HepG2 (cell line): Measurements from ENCODE around the gene ZNF227. TPM values are rescaled to one million over a fixed set of nuclear protein-coding genes. Genes with fewer than 3 reads are reported as not detected.

Source experiments
- CREB1 ChIP-seq, 2 experiments: fragments of 450-650 bp in 1 of 2; IDR thresholded peaks; 2 replicates each; pipeline ENCODE4 v1.6.1; 2016 to 2017; ENCODE audit warnings: control low read depth in 1 of 2, mild to moderate bottlenecking in 1 of 2, missing compliant biosample characterization in 1 of 2, missing genetic modification characterization in 1 of 2
- GMEB1 ChIP-seq: sonication (generic); formaldehyde crosslinking; IDR thresholded peaks from 2 replicates; pipeline ENCODE4 v1.5.1; 2020; ENCODE audit warnings: missing genetic modification reagents, mild to moderate bottlenecking, borderline replicate concordance
- HMGXB4 ChIP-seq, 2 experiments: sonication (generic) in 1 of 2; formaldehyde crosslinking in 1 of 2; IDR thresholded peaks; 2 replicates each; pipeline versions ENCODE4 v1.4.0 to v1.6.1; 2018 to 2020; ENCODE audit warnings: missing genetic modification reagents in 2 of 2, borderline replicate concordance in 1 of 2, low read depth in 1 of 2, mild to moderate bottlenecking in 1 of 2, missing biosample characterization in 1 of 2
- IKZF5 ChIP-seq: IDR thresholded peaks from 2 replicates; pipeline ENCODE4 v1.6.1; 2018; ENCODE audit warnings: missing genetic modification reagents, mild to moderate bottlenecking, missing compliant biosample characterization
- JARID2 ChIP-seq: sonication (generic); formaldehyde crosslinking; IDR thresholded peaks from 2 replicates; pipeline ENCODE4 v1.8.1; 2023; ENCODE audit warnings: missing genetic modification reagents, inconsistent platforms; ENCODE audit not compliant: insufficient replicate concordance
- MAX ChIP-seq: IDR thresholded peaks from 2 replicates; pipeline ENCODE4 v1.6.1; 2012; ENCODE audit warnings: inconsistent platforms
- MXD3 ChIP-seq: IDR thresholded peaks from 2 replicates; pipeline ENCODE4 v1.6.1; 2016; ENCODE audit warnings: mild to moderate bottlenecking, missing biosample characterization, missing genetic modification reagents
- PITX1 ChIP-seq: sonication (generic); formaldehyde crosslinking; IDR thresholded peaks from 2 replicates; pipeline ENCODE4 v1.5.1; 2020; ENCODE audit warnings: mild to moderate bottlenecking, missing genetic modification reagents
- WIZ ChIP-seq: sonication (generic); formaldehyde crosslinking; IDR thresholded peaks from 2 replicates; pipeline ENCODE4 v1.5.1; 2020; ENCODE audit warnings: mild to moderate bottlenecking, missing genetic modification reagents
- ZBTB26 ChIP-seq: IDR thresholded peaks from 2 replicates; pipeline ENCODE4 v1.6.1; 2016; ENCODE audit warnings: missing compliant biosample characterization, missing genetic modification reagents, borderline replicate concordance
- ZFX ChIP-seq: sonication (generic); formaldehyde crosslinking; IDR thresholded peaks from 2 replicates; pipeline ENCODE4 v1.4.0; 2020; ENCODE audit warnings: mild to moderate bottlenecking, low read depth, missing genetic modification reagents, moderate library complexity
- ZMAT3 ChIP-seq: sonication (generic); formaldehyde crosslinking; conservative IDR thresholded peaks from 2 replicates; pipeline ENCODE4 v1.7.0; 2021; ENCODE audit warnings: missing genetic modification reagents
- ZMYM4 ChIP-seq: sonication (generic); formaldehyde crosslinking; IDR thresholded peaks from 2 replicates; pipeline ENCODE4 v1.8.1; 2023; ENCODE audit warnings: mild to moderate bottlenecking, missing genetic modification reagents
- ZNF12 ChIP-seq: sonication (generic); formaldehyde crosslinking; IDR thresholded peaks from 2 replicates; pipeline ENCODE4 v1.5.0; 2020; ENCODE audit warnings: missing genetic modification reagents
- ZNF263 ChIP-seq: sonication (generic); formaldehyde crosslinking; IDR thresholded peaks from 2 replicates; pipeline ENCODE4 v1.4.0; 2020; ENCODE audit warnings: missing genetic modification reagents
- ZNF530 ChIP-seq: sonication (generic); formaldehyde crosslinking; IDR thresholded peaks from 2 replicates; pipeline ENCODE4 v1.5.0; 2020; ENCODE audit warnings: low read depth, mild to moderate bottlenecking, missing genetic modification reagents
- ZNF672 ChIP-seq: sonication (generic); formaldehyde crosslinking; IDR thresholded peaks from 2 replicates; pipeline ENCODE4 v1.8.1; 2022; ENCODE audit warnings: missing genetic modification reagents
- ZNF691 ChIP-seq: sonication (generic); formaldehyde crosslinking; IDR thresholded peaks from 2 replicates; pipeline ENCODE4 v1.4.0; 2020; ENCODE audit warnings: missing genetic modification reagents, low read depth, mild to moderate bottlenecking, borderline replicate concordance
- ZNF747 ChIP-seq: sonication (generic); formaldehyde crosslinking; IDR thresholded peaks from 2 replicates; pipeline ENCODE4 v1.8.1; 2023; ENCODE audit warnings: missing genetic modification reagents, mild to moderate bottlenecking, borderline replicate concordance
- ZNF772 ChIP-seq: sonication (generic); formaldehyde crosslinking; IDR thresholded peaks from 2 replicates; pipeline ENCODE4 v1.5.0; 2020; ENCODE audit warnings: mild to moderate bottlenecking, missing genetic modification reagents
- ZNF792 ChIP-seq: IDR thresholded peaks from 2 replicates; pipeline ENCODE4 v1.6.1; 2016
- polyA plus RNA-seq, 8 experiments: library from polyadenylated mRNA; depleted of rRNA in 3 of 8; stranded (reverse) in 7 of 8; unstranded in 1 of 8; fragments of >200 nt; fragmentation: Illumina TruSeq in 4 of 8; extraction: Trizol in 4 of 8; gene quantifications; 2 replicates each; pipeline versions ENCODE4 v1.2.1 to v1.2.3, GENCODE V29; 2011 to 2016; ENCODE audit warnings: low read depth in 4 of 8, missing spikeins in 1 of 8, mixed read lengths in 1 of 8; ENCODE audit not compliant: insufficient read depth in 1 of 8
- total RNA-seq, 5 experiments: library from RNA; depleted of rRNA; stranded (reverse); fragments of >200 nt; fragmentation: Illumina TruSeq; extraction: Trizol; gene quantifications; 2 replicates each; pipeline ENCODE4 v1.2.3, GENCODE V29; 2016; ENCODE audit warnings: low read depth in 1 of 5

Gene ZNF227
- total and polyA plus RNA-seq, 2 of the 13 experiments (the other 11 are each of a cell fraction or from before 2014, with no cell fraction given) = 3.1 to 16.8 TPM

- TF ChIP-seq HMGXB4 (CRISPR knock-in tag; IDR thresholded peaks at IDR 0.05; ENCODE audit: borderline replicate concordance in 1 of 2, low read depth in 1 of 2) (peak in 1 of 2 experiments; percentile 53; a peak in 1 of 4 replicates), ZNF747 (CRISPR knock-in tag) (0 out of 2 replicates have a peak, but pooled peaks have one; percentile 42), ZBTB26 (CRISPR knock-in tag) (peak; percentile 31; the same call in 1 of the 2 replicates), ZNF12 (CRISPR knock-in tag) (peak; percentile 11; the same call in 1 of the 2 replicates), WIZ (CRISPR knock-in tag) (no peak), MAX (0 out of 2 replicates have a peak, but pooled peaks have one; percentile 20), ZNF792 (CRISPR knock-in tag) (no peak), CREB1 (IDR thresholded peaks at IDR 0.05) (no peak), CREB1 (CRISPR knock-in tag; IDR thresholded peaks at IDR 0.05) (peak; percentile 85), IKZF5 (CRISPR knock-in tag) (peak; percentile 81; the same call in 1 of the 2 replicates), GMEB1 (peak; percentile 67; the same call in 1 of the 2 replicates), ZNF530 (CRISPR knock-in tag) (no peak), JARID2 (CRISPR knock-in tag) (no peak), ZNF672 (CRISPR knock-in tag) (no peak), PITX1 (CRISPR knock-in tag) (no peak), ZMAT3 (no peak), ZNF691 (CRISPR knock-in tag) (peak; percentile 73; the same call in 1 of the 2 replicates), ZNF772 (CRISPR knock-in tag) (no peak; the same call in 1 of the 2 replicates), MXD3 (CRISPR knock-in tag) (peak; percentile 38; the same call in 1 of the 2 replicates), ZMYM4 (CRISPR knock-in tag) (peak; percentile 61; the same call in 1 of the 2 replicates), ZFX (CRISPR knock-in tag) (peak; percentile 51; the same call in 1 of the 2 replicates), ZNF263 (CRISPR knock-in tag) (no peak)
Observed at GRCh38 chr19:44207126-44207803, 5.1 kb upstream of the ZNF227 start (continued).
